GM20000 (cell line): Measurements from ENCODE around the gene MYOZ1.
"Not testable (repeated sequence)": the region's sequence is repeated elsewhere in the genome, so short reads cannot be mapped to it uniquely, and the experiment has no call there.

Source experiments
- DNase-seq: peaks from one replicate; pipeline ENCODE4 v3.0.0; 2012; ENCODE audit warnings: low spot score
- TF ChIP-seq, protein P1 (sequence below): IDR thresholded peaks from 2 replicates; pipeline ENCODE4 v1.5.1; 2012; ENCODE audit warnings: mild to moderate bottlenecking, control low read depth; ENCODE audit errors: extremely low read depth, missing control alignments

Gene MYOZ1

DNA sequence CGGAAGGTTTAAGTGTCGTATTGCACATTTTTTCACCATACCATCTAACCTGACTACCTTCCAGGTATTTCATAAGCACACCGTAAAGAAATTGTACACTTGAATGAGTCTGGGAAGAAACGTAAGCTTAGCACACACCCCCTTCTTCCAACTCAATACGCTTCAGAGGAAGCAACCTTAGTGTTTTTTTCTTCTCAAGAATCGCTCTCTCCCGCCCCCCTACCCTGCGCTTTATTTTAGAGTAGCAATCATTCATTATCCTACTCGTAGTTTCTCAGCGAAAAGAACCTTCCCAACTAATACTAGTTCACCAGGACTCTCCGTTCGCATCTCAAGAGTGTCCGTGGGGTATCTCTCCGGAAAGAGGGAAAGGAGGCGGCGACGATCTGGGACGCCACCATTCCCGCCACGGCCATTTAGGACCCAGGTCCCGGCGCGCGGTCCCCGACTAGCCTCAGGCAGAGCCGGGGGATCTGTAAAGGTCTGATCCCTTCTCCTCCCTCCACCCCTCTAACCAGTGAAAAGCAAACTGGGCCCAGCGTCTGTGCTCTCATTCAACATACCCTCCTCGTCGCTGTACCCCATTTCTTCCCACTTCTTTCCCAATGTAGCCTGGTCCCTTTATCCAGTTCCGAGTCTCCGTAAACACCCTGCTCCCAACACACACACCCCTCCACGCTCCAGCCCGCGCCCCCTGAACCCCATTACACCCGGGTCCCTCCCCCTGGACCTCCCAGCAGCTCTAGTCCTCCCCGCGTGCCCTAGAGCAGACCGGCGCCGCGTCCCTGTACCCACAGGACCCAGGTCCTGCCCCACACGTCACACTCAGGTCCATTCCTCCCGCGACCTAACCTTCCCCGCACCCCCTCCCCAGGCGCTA is 16.0 kb downstream of the MYOZ1 start:
- peak; percentile 27 for DNase-seq
- TF ChIP-seq, protein P1, sequence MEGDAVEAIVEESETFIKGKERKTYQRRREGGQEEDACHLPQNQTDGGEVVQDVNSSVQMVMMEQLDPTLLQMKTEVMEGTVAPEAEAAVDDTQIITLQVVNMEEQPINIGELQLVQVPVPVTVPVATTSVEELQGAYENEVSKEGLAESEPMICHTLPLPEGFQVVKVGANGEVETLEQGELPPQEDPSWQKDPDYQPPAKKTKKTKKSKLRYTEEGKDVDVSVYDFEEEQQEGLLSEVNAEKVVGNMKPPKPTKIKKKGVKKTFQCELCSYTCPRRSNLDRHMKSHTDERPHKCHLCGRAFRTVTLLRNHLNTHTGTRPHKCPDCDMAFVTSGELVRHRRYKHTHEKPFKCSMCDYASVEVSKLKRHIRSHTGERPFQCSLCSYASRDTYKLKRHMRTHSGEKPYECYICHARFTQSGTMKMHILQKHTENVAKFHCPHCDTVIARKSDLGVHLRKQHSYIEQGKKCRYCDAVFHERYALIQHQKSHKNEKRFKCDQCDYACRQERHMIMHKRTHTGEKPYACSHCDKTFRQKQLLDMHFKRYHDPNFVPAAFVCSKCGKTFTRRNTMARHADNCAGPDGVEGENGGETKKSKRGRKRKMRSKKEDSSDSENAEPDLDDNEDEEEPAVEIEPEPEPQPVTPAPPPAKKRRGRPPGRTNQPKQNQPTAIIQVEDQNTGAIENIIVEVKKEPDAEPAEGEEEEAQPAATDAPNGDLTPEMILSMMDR: no peak

DNA sequence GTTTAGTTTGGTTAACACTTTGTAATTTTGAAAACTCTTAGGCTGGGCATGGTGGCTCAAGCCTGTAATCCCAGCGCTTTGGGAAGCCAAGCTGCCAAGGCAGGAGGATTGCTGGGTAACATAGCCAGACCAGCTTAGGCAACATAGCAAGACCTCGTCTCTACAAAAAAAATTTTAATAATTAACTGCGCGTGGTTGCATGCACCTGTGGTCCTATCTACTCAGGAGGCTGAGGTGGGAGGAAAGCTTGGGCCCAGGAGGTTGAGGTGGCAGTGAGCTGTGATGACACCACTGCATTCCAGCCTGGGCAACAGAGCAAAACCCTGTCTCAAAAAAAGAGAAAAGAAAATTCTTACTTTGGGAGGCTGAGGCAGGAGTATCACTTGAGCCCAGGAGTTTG is 18.2 kb downstream of the MYOZ1 start:
- TF ChIP-seq, protein P1: no peak

GRCh38 chr10:73620974-73621373 is 20.3 kb downstream of the MYOZ1 start:
- not testable (repeated sequence) for DNase-seq

More for the DNA sequence above, 18.2 kb downstream of the MYOZ1 start:
- DNase-seq: no peak

- not testable (repeated sequence) for DNase-seq
Measured at GRCh38 chr10:73617143-73617542, 24.1 kb downstream of the MYOZ1 start.

GRCh38 chr10:73614720-73615119 is 26.6 kb downstream of the MYOZ1 start:
- TF ChIP-seq, protein P1: no peak

GRCh38 chr10:73609116-73609515 is 32.2 kb downstream of the MYOZ1 start:
- TF ChIP-seq, protein P1: no peak
- no peak for DNase-seq

More at GRCh38 chr10:73614720-73615119, 26.6 kb downstream of the MYOZ1 start:
- no peak for DNase-seq

DNA sequence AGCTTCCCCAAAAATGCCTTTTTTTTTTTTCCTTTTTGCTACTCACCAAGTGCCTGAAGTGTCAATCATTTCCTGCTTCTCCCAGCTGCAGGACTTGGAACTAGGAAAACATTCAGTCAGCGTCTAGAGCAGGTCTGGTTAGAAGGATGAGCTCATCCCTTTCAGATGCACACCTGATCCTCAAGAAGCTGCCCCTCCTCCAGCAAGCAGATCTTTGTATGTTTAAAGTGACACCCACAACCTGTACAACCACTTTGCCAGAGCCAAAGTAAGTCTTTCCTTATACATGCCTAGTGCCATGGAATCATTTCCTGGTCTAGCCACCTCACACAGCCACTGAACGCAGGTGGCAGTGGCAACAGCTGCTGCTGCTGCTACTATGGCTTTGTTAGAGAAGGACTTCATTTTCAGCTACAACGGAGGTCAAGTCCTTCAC is 39.8 kb downstream of the MYOZ1 start:
- TF ChIP-seq, protein P1: no peak
- DNase-seq: no peak

GRCh38 chr10:73597346-73597745 is 43.9 kb downstream of the MYOZ1 start:
- no peak for DNase-seq
- TF ChIP-seq, protein P1: no peak
